C4-2B (cell line): ENCODE measurements around the gene PIGN.

Experiments used
- H3K27ac ChIP-seq: fragments of 450-650 bp; 2 replicates; pipeline ENCODE4 v1.5.1; 2017
- CTCF ChIP-seq: fragments of 450-650 bp; conservative IDR thresholded peaks from 2 replicates; pipeline ENCODE4 v1.5.1; 2017; ENCODE audit warnings: mild to moderate bottlenecking
- ZFX ChIP-seq: fragments of 450-650 bp; IDR thresholded peaks from 2 replicates; pipeline ENCODE4 v1.6.1; 2017

The PIGN gene

GRCh38 chr18:62097698-62098097 lies 89.2 kb downstream of the PIGN start:
- H3K27ac ChIP-seq: no peak overlapping the region
- TF ChIP-seq ZFX: no peak
- no peak for TF ChIP-seq CTCF

- no peak overlapping the region for H3K27ac ChIP-seq
- TF ChIP-seq ZFX (no peak), CTCF (no peak)
These were observed 95.3 kb downstream of the PIGN start for GRCh38 chr18:62091487-62092120.

GRCh38 chr18:62089174-62089573 lies 97.7 kb downstream of the PIGN start:
- H3K27ac ChIP-seq: no peak overlapping the region
- TF ChIP-seq ZFX: no peak
- TF ChIP-seq CTCF: no peak

GRCh38 chr18:62088156-62088555 lies 98.7 kb downstream of the PIGN start:
- no peak overlapping the region for H3K27ac ChIP-seq
- no peak for TF ChIP-seq ZFX

- no peak overlapping the region for H3K27ac ChIP-seq
- no peak for TF ChIP-seq CTCF
- TF ChIP-seq ZFX: no peak
These were observed 101.1 kb downstream of the PIGN start for GRCh38 chr18:62085756-62086155.

- TF ChIP-seq CTCF (no peak), ZFX (no peak)
- H3K27ac ChIP-seq: no peak overlapping the region
These were observed 105.0 kb downstream of the PIGN start for GRCh38 chr18:62081761-62082294.

GRCh38 chr18:62081248-62081647 lies 105.6 kb downstream of the PIGN start:
- H3K27ac ChIP-seq: no peak overlapping the region
- TF ChIP-seq ZFX (no peak), CTCF (no peak)
